Measurements from ENCODE around the gene ST6GAL1. TPM values are rescaled to one million over a fixed set of nuclear protein-coding genes. Genes with fewer than 3 reads are reported as not detected.
"Not testable (repeated sequence)": the region's sequence is repeated elsewhere in the genome, so short reads cannot be mapped to it uniquely, and the experiment has no call there.

ST6GAL1 gene
- total and polyA plus RNA-seq, 2 of the 8 experiments (the other 6 are each of a cell fraction or from before 2014, with no cell fraction given): 62.8 to 80.9 TPM

DNA sequence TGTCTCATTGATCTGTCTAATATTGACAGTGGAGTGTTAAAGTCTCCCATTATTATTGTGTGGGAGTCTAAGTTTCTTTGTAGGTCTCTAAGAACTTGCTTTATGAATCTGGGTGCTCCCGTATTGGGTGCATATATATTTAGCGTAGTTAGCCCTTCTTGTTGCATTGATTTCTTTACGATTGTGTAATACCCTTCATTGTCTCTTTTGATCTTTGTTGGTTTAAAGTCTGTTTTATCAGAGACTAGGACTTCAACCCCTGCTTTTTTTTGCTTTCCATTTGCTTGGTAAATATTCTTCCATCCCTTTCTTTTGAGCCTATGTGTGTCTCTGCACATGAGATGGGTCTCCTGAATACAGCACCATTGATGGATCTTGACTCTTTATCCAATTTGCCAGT lies 23.3 kb upstream of the ST6GAL1 start:
- H3K27me3 ChIP-seq (replicated peaks in 1 of 4; ENCODE audit: control insufficient read depth in 3 of 4, extremely low read depth in 1 of 4, insufficient read depth in 3 of 4, low read length in 3 of 4); H2BK20ac ChIP-seq (ENCODE audit: low read length); H3K27ac ChIP-seq (ENCODE audit: low read depth, low read length); H2BK120ac ChIP-seq (replicated peaks; ENCODE audit: low read depth, low read length); H2BK12ac ChIP-seq (ENCODE audit: low read depth, low read length); H3K79me2 ChIP-seq (ENCODE audit: control insufficient read depth in 1 of 2, insufficient read depth in 2 of 2, low read length in 2 of 2); FAIRE-seq; H2AK5ac ChIP-seq (ENCODE audit: low read depth, low read length); H3K36me3 ChIP-seq (ENCODE audit: control insufficient read depth in 2 of 4, insufficient read depth in 4 of 4, low read length in 3 of 4); H3K9ac ChIP-seq (replicated peaks in 1 of 4; ENCODE audit: extremely low read depth in 1 of 4, low read depth in 3 of 4, low read length in 3 of 4); H2BK5ac ChIP-seq (ENCODE audit: low read depth, low read length); H3K14ac ChIP-seq (ENCODE audit: insufficient read length); H3K4ac ChIP-seq (replicated peaks; ENCODE audit: insufficient read length, low read depth, low read length); H3K56ac ChIP-seq (replicated peaks; ENCODE audit: insufficient read length, low read depth, low read length); H3K4me3 ChIP-seq (ENCODE audit: extremely low read depth in 1 of 4, insufficient read depth in 2 of 4, low read depth in 3 of 4, low read length in 4 of 4); H4K5ac ChIP-seq (ENCODE audit: insufficient read length, low read depth, low read length); H2BK15ac ChIP-seq (ENCODE audit: low read length); H3K18ac ChIP-seq (ENCODE audit: extremely low read depth, low read length); H3K23ac ChIP-seq (ENCODE audit: insufficient read length); H3K23me2 ChIP-seq (ENCODE audit: low read depth, low read length); DNase-seq (ENCODE audit: low read depth in 1 of 2, low spot score in 2 of 2); H3K4me2 ChIP-seq (ENCODE audit: insufficient read depth in 1 of 2, low read depth in 2 of 2, low read length in 2 of 2); H4K20me1 ChIP-seq (replicated peaks in 1 of 2; ENCODE audit: control insufficient read depth in 1 of 2, insufficient read depth in 2 of 2, low read length in 2 of 2); H2AFZ ChIP-seq (ENCODE audit: low read length); H3K4me1 ChIP-seq (replicated peaks in 1 of 4; ENCODE audit: control insufficient read depth in 3 of 4, insufficient read depth in 4 of 4, low read length in 3 of 4); H4K91ac ChIP-seq (replicated peaks; ENCODE audit: insufficient read length, low read length); H3K9me3 ChIP-seq (ENCODE audit: insufficient read depth in 2 of 2, low read depth in 1 of 2, low read length in 1 of 2); H3K79me1 ChIP-seq (ENCODE audit: low read depth, low read length); H4K8ac ChIP-seq (ENCODE audit: extremely low read depth, insufficient read depth, low read length): not testable (repeated sequence)
- ChIA-PET POLR2A (ENCODE audit: partially characterized antibody) (interaction anchor here (1.2 kb wide), 1 partner anchor 9 kb away, joined by 4 read pairs; no protein-coding TSS in a partner anchor), CTCF (ENCODE audit: partially characterized antibody) (interaction anchor here (1.0 to 2.8 kb wide), 2 partner anchors 57 to 284 kb away, joined by 3 to 11 read pairs; no protein-coding TSS in a partner anchor)
- 87% methylated on average over 3 of the region's 3 CpGs; no CpG with 5 or more reads in 1 of the 2 experiments for WGBS, 2 experiments (ENCODE audit: extremely low coverage in 1 of 2, insufficient coverage in 1 of 2, insufficient read length in 1 of 2, insufficient replicate concordance in 2 of 2, low coverage in 1 of 2, low lambda C conversion rate in 2 of 2, missing lambda C conversion rate in 1 of 2)

Measured in H1 (cell line).